ENCODE data around the gene NEUROG2.

- TF ChIP-seq EP300 (IDR thresholded peaks at IDR 0.05): no peak
- TF ChIP-seq, protein P1, sequence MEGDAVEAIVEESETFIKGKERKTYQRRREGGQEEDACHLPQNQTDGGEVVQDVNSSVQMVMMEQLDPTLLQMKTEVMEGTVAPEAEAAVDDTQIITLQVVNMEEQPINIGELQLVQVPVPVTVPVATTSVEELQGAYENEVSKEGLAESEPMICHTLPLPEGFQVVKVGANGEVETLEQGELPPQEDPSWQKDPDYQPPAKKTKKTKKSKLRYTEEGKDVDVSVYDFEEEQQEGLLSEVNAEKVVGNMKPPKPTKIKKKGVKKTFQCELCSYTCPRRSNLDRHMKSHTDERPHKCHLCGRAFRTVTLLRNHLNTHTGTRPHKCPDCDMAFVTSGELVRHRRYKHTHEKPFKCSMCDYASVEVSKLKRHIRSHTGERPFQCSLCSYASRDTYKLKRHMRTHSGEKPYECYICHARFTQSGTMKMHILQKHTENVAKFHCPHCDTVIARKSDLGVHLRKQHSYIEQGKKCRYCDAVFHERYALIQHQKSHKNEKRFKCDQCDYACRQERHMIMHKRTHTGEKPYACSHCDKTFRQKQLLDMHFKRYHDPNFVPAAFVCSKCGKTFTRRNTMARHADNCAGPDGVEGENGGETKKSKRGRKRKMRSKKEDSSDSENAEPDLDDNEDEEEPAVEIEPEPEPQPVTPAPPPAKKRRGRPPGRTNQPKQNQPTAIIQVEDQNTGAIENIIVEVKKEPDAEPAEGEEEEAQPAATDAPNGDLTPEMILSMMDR (IDR thresholded peaks at IDR 0.05): no peak
- TF ChIP-seq POLR2A (IDR thresholded peaks at IDR 0.05): no peak
- no peak for TF ChIP-seq POLR2AphosphoS5 (IDR thresholded peaks at IDR 0.05)
Observed at GRCh38 chr4:112526061-112526460, 10.1 kb upstream of the NEUROG2 start.
